B cell (primary cell): ENCODE measurements around the gene LRRC74B. TPM values are rescaled to one million over a fixed set of nuclear protein-coding genes. Genes with fewer than 3 reads are reported as not detected.
"Not testable (repeated sequence)": the region's sequence is repeated elsewhere in the genome, so short reads cannot be mapped to it uniquely, and the experiment has no call there.

ENCODE experiments used
- ATAC-seq: fragments of 200-7000 bp; cut with Tn5 transposase; one replicate; pipeline ENCODE4 v1.10.0; 2021; ENCODE audit warnings: low read depth, mild to moderate bottlenecking, moderate number of reproducible peaks, moderate library complexity
- CTCF ChIA-PET: fragments of 350-600 bp; sonication (Branson Sonifier 250); formaldehyde crosslinking; loops from one replicate; lab custom pipeline; 2021; ENCODE audit warnings: antibody characterized with exemption, inconsistent platforms; lab: Charles Lee
- POLR2A ChIA-PET: fragments of 350-600 bp; sonication (Branson Sonifier 250); formaldehyde crosslinking; loops from one replicate; lab custom pipeline; 2021; ENCODE audit warnings: antibody characterized with exemption; lab: Charles Lee
- DNase-seq: peaks from one replicate; pipeline ENCODE4 v3.0.0; 2013
- H2AFZ ChIP-seq: 2 replicates; pipeline ENCODE4 v1.6.1; 2012; ENCODE audit warnings: mild to moderate bottlenecking, low read depth, low read length; ENCODE audit not compliant: insufficient read depth, poor library complexity, severe bottlenecking
- H3K27ac ChIP-seq, 2 donors: 1 replicate in 1 of 2; 2 replicates in 1 of 2; pipeline ENCODE4 v1.5.1; 2012 to 2013; ENCODE audit warnings: low read length in 2 of 2, mild to moderate bottlenecking in 2 of 2, moderate library complexity in 1 of 2
- H3K27me3 ChIP-seq, 4 experiments: fragments of 200-600 bp in 1 of 4; sonication (generic) in 1 of 4; replicated peaks in 1 of 4; 1 replicate in 2 of 4; 2 replicates in 2 of 4; pipeline versions ENCODE4 v1.6.1 to v1.7.0; 2013 to 2016; ENCODE audit warnings: low read length in 3 of 4, mild to moderate bottlenecking in 2 of 4, mixed read lengths in 1 of 4, moderate library complexity in 1 of 4; ENCODE audit not compliant: insufficient read depth in 4 of 4, control insufficient read depth in 3 of 4; ENCODE audit errors: control extremely low read depth in 1 of 4
- H3K36me3 ChIP-seq, 2 experiments: replicated peaks in 1 of 2; 1 replicate in 1 of 2; 2 replicates in 1 of 2; pipeline versions ENCODE4 v1.6.1 to v1.7.1; 2013; ENCODE audit warnings: low read length in 1 of 2; ENCODE audit not compliant: insufficient read depth in 2 of 2, control insufficient read depth in 1 of 2; ENCODE audit errors: control extremely low read depth in 1 of 2, extremely low read depth in 1 of 2
- H3K4me1 ChIP-seq, 2 donors: fragments of 200-600 bp in 1 of 2; sonication (generic) in 1 of 2; 1 replicate in 1 of 2; 2 replicates in 1 of 2; pipeline versions ENCODE4 v1.5.1 to v1.6.1; 2013 to 2017; ENCODE audit warnings: low read length in 2 of 2; ENCODE audit not compliant: control insufficient read depth in 2 of 2, insufficient read depth in 2 of 2
- H3K4me2 ChIP-seq: replicated peaks from 2 replicates; pipeline ENCODE3; 2012; ENCODE audit warnings: mild to moderate bottlenecking, low read depth, low read length; ENCODE audit not compliant: poor library complexity, severe bottlenecking
- H3K4me3 ChIP-seq, 5 experiments: fragments of 200-600 bp in 1 of 5; sonication (generic) in 1 of 5; 1 replicate in 3 of 5; 2 replicates in 2 of 5; pipeline versions ENCODE4 v1.5.1 to v1.7.0; 2011 to 2016; ENCODE audit warnings: low read length in 4 of 5, mild to moderate bottlenecking in 4 of 5, low read depth in 2 of 5, control low read depth in 1 of 5, moderate library complexity in 1 of 5; ENCODE audit not compliant: insufficient read depth in 1 of 5; ENCODE audit errors: control extremely low read depth in 1 of 5, extremely low read depth in 1 of 5
- H3K79me2 ChIP-seq: fragments of 200-600 bp; sonication (generic); one replicate; pipeline ENCODE4 v1.6.0; 2016; ENCODE audit warnings: low read length; ENCODE audit not compliant: control insufficient read depth, insufficient read depth
- H3K9ac ChIP-seq: fragments of 200-600 bp; sonication (generic); 2 replicates; pipeline ENCODE4 v1.6.1; 2017; ENCODE audit warnings: mild to moderate bottlenecking, low read length, moderate library complexity
- H3K9me3 ChIP-seq, 3 donors: one replicate each; pipeline versions ENCODE4 v1.6.1 to v1.7.1; 2013; ENCODE audit warnings: low read length in 2 of 3; ENCODE audit not compliant: control insufficient read depth in 2 of 3, insufficient read depth in 1 of 3; ENCODE audit errors: control extremely low read depth in 1 of 3
- H4K20me1 ChIP-seq: 2 replicates; pipeline ENCODE4 v1.6.0; 2012; ENCODE audit warnings: mild to moderate bottlenecking, low read length; ENCODE audit not compliant: insufficient read depth, control insufficient read depth, poor library complexity, severe bottlenecking
- H3K27ac Mint-ChIP-seq: one replicate; pipeline ENCODE4 v1.8.0; 2021; ENCODE audit warnings: mixed read lengths
- H3K27me3 Mint-ChIP-seq: one replicate; pipeline ENCODE4 v1.8.0; 2021; ENCODE audit warnings: mixed read lengths
- H3K4me1 Mint-ChIP-seq: one replicate; pipeline ENCODE4 v1.8.0; 2021; ENCODE audit warnings: mixed read lengths
- H3K4me3 Mint-ChIP-seq: one replicate; pipeline ENCODE4 v1.8.0; 2021; ENCODE audit warnings: mixed read lengths
- H3K9me3 Mint-ChIP-seq: one replicate; pipeline ENCODE4 v1.8.0; 2022; ENCODE audit warnings: mixed read lengths; ENCODE audit not compliant: insufficient read depth
- CTCF ChIP-seq: fragments of 200-600 bp; IDR thresholded peaks from one replicate; pipeline ENCODE4 v1.8.0; 2022; ENCODE audit warnings: antibody characterized with exemption, mild to moderate bottlenecking
- EZH2 ChIP-seq: IDR thresholded peaks from 2 replicates; pipeline ENCODE4 v1.6.1; 2012; ENCODE audit warnings: borderline replicate concordance, low read depth, mild to moderate bottlenecking, moderate library complexity, low read length; ENCODE audit not compliant: insufficient read depth, poor library complexity, severe bottlenecking
- WGBS: methylation state at CpG from one replicate; pipeline ENCODE4 v1.1.5; 2013; ENCODE audit warnings: missing lambda C conversion rate; ENCODE audit not compliant: insufficient coverage; 5-methylcytosine and 5-hydroxymethylcytosine counted together
- intact Hi-C: fragments of 100-400 bp; cut with micrococcal nuclease; formaldehyde crosslinking; loops from one replicate; pipeline ENCODE4 v1.10.0; 2022
- polyA plus RNA-seq: library from polyadenylated mRNA; depleted of rRNA; stranded (reverse); fragments of >200 nt; gene quantifications from 2 replicates; pipeline ENCODE4 v1.2.3, GENCODE V29; 2012
- total RNA-seq, 2 donors: library from RNA; stranded (reverse); fragments of 120-200 nt in 1 of 2; gene quantifications; 1 replicate in 1 of 2; 2 replicates in 1 of 2; pipeline versions ENCODE4 v1.2.3 to v1.2.4, GENCODE V29; 2013 to 2022

Gene LRRC74B
- total and polyA plus RNA-seq, 2 donors (not counting 1 experiment from before 2014, with no cell fraction given): 0.01 to 0.17 TPM

GRCh38 chr22:21034989-21035388 is 10.8 kb upstream of the LRRC74B start:
- DNase-seq: no peak
- Histone ChIP-seq H3K9ac (no peak overlapping the region), H3K36me3 (no peaks in the 10 kb centered on the region), H3K79me2 (no peaks in the 10 kb centered on the region), H2AFZ (no peak overlapping the region), H3K9me3 (peaks cover 0 to 3% (median 0%) of the 10 kb centered on the region in 3 donors), H3K27me3 (peaks cover 0 to 27% (median 12%) of the 10 kb centered on the region in 4 experiments), H3K4me2 (no peak overlapping the region), H3K27ac (no peak overlapping the region), H3K4me3 (no peak overlapping the region), H4K20me1 (no peaks in the 10 kb centered on the region), H3K4me1 (peaks cover 3 to 6% of the 10 kb centered on the region in 2 donors)
- CTCF ChIA-PET: no interaction called here
- Mint-ChIP-seq H3K4me1 (peaks cover 1% of the 10 kb centered on the region), H3K27me3 (peaks cover 37% of the 10 kb centered on the region), H3K4me3 (no peak overlapping the region), H3K9me3 (no peaks in the 10 kb centered on the region), H3K27ac (no peak overlapping the region)
- POLR2A ChIA-PET: no interaction called here
- intact Hi-C loops: no loop called here
- TF ChIP-seq CTCF (no peak), EZH2 (no peak)
- no peak for ATAC-seq
- 100% methylated on average over 1 of the region's 3 CpGs for WGBS

- ChIA-PET POLR2A (no interaction called here), CTCF (no interaction called here)
- H2AFZ ChIP-seq: no peak overlapping the region
- no peaks in the 10 kb centered on the region for H3K36me3 ChIP-seq
- H3K9me3 ChIP-seq: no peaks in the 10 kb centered on the region
- peaks cover 0 to 10% (median 4%) of the 10 kb centered on the region in 4 experiments for H3K27me3 ChIP-seq
- ATAC-seq (no peak), DNase-seq (no peak)
- no peaks in the 10 kb centered on the region for H4K20me1 ChIP-seq
- no peak overlapping the region for H3K27ac Mint-ChIP-seq
- H3K27me3 Mint-ChIP-seq: peaks cover 25% of the 10 kb centered on the region
- H3K4me3 Mint-ChIP-seq: no peak overlapping the region
- H3K4me1 ChIP-seq: peaks cover 1% of the 10 kb centered on the region in 2 donors
- no peak overlapping the region for H3K4me2 ChIP-seq
- H3K4me3 ChIP-seq: no peak overlapping the region
- no peak overlapping the region for H3K27ac ChIP-seq
- 64% methylated on average over 2 of the region's 2 CpGs for WGBS
- H3K9me3 Mint-ChIP-seq: no peaks in the 10 kb centered on the region
- TF ChIP-seq EZH2: no peak
- TF ChIP-seq CTCF: no peak
- intact Hi-C loops: no loop called here
- H3K4me1 Mint-ChIP-seq: peaks cover 1% of the 10 kb centered on the region
- H3K9ac ChIP-seq: no peak overlapping the region
- H3K79me2 ChIP-seq: no peaks in the 10 kb centered on the region
These were observed 7.3 kb upstream of the LRRC74B start for GRCh38 chr22:21038405-21038804.

- POLR2A ChIA-PET, H3K79me2 ChIP-seq, H3K4me3 ChIP-seq, CTCF ChIA-PET, H2AFZ ChIP-seq, ATAC-seq, H3K27ac ChIP-seq, H3K4me3 Mint-ChIP-seq, H3K9ac ChIP-seq, H3K4me1 Mint-ChIP-seq, H3K36me3 ChIP-seq, H3K27ac Mint-ChIP-seq, H3K9me3 Mint-ChIP-seq, H3K9me3 ChIP-seq, H3K4me1 ChIP-seq, DNase-seq, H3K4me2 ChIP-seq, H4K20me1 ChIP-seq, intact Hi-C loops: not testable (repeated sequence)
- peaks cover 26% of the 10 kb centered on the region for H3K27me3 Mint-ChIP-seq
- H3K27me3 ChIP-seq: peaks cover 0 to 17% (median 6%) of the 10 kb centered on the region in 4 experiments
- no CpG with 5 or more reads among the region's 5 CpGs for WGBS
These were observed 6.6 kb upstream of the LRRC74B start for GRCh38 chr22:21039158-21039557.
